Fibroblast of villous mesenchyme (primary cell): ENCODE measurements around the gene ZNF512. TPM values are rescaled to one million over a fixed set of nuclear protein-coding genes. Genes with fewer than 3 reads are reported as not detected.
"Not testable (repeated sequence)": the region's sequence is repeated elsewhere in the genome, so short reads cannot be mapped to it uniquely, and the experiment has no call there.

Source experiments
- DNase-seq: peaks from one replicate; pipeline ENCODE4 v3.0.0-alpha.2; 2010; ENCODE audit warnings: low read depth
- H3K4me3 ChIP-seq: 2 replicates; pipeline ENCODE4 v1.5.1; 2011; ENCODE audit warnings: low read depth, mild to moderate bottlenecking, low read length
- CTCF ChIP-seq: IDR thresholded peaks from 2 replicates; pipeline ENCODE4 v1.5.1; 2012; ENCODE audit warnings: low read depth, mild to moderate bottlenecking, low read length; ENCODE audit not compliant: insufficient read depth
- total RNA-seq: library from RNA; depleted of rRNA; stranded (reverse); fragments of >200 nt; gene quantifications from 2 replicates; pipeline ENCODE4 v1.2.3, GENCODE V29; 2012

The ZNF512 gene
- total RNA-seq, 1 donor: 33.2 TPM

DNA sequence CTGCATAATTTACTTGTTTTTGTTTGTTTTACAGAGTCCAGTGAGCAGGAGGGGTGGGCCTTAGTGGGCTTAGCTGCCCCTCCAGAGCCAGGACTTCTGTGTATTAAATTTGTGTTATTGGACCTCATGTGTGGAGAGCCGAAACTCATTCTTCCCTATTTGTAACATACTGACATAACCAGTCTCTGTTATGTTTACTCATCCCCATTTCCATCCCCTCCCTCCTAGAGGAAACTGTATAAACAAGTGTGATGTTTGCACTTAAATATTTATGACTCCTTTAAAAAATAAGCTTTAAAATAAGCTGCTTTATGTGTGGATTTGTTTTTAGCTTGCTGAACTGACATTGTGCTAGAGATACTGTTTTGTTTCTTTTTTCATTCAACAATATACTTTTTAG lies 13.8 kb downstream of the ZNF512 start:
- H3K4me3 ChIP-seq: no peak overlapping the region
- TF ChIP-seq CTCF: no peak
- peak; percentile 51 for DNase-seq

DNA sequence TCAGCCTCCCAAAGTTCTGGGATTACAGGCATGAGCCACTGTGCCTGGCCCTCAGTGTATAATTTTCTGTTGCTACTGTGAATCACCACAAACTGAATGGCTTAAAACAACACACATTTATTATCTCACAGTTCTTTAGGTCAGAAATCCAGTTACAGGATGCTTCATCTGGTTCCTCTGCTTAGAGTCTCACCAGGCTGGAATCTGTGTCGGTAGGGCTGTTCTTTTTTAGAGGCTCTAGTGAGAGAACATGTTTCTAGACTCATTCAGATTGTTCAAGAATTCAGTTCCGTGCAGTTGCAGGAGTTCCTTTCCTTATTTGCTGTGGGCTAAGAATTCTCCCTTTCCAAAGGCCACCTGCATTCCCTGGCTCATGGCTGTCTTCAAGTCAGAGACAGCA lies 23.8 kb downstream of the ZNF512 start:
- no peak for DNase-seq
- H3K4me3 ChIP-seq: no peak overlapping the region
- no peak for TF ChIP-seq CTCF

DNA sequence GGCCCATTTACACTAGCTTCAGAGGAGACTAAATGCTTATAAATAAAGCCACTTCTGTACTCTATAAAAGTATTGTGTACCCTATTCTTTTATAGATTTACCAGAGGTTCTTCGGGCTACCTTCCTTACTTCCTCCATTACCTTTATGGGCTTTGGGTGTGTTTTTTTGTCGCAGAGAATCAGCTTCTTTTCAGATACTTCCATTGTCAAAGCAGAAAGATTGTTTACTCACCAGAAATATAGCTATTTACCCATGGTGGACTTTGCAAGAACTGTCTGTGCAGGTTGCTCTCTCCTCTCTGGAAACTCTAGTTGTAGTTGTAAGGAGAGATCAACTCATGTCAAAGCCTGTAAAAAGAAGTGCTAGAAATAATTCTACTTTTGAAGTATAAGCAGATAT lies 31.1 kb downstream of the ZNF512 start:
- no peak for DNase-seq
- H3K4me3 ChIP-seq: no peak overlapping the region
- TF ChIP-seq CTCF: no peak

DNA sequence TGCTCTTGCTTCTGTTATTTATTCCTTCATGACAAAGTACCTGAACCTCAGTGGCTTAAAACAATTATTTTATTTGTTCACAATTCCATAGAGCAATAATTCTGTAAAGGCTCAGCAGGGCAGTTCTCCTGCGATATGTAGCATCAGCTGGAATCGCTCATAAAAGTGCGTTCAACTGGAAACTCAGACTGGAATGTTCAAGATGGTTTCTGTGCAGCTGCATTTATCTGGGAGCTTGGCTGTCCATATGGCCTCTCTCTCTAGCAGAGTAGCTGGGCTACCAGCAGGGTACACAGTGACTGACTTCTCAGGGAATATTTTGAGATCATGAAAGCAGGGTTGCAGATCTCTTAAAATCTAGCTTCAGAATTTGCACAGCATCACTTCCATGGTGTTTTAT lies 32.5 kb downstream of the ZNF512 start:
- DNase-seq: no peak
- H3K4me3 ChIP-seq: no peak overlapping the region
- no peak for TF ChIP-seq CTCF

GRCh38 chr2:27621524-27621923 lies 38.7 kb downstream of the ZNF512 start:
- TF ChIP-seq CTCF: no peak
- no peak for DNase-seq
- H3K4me3 ChIP-seq: no peak overlapping the region

DNA sequence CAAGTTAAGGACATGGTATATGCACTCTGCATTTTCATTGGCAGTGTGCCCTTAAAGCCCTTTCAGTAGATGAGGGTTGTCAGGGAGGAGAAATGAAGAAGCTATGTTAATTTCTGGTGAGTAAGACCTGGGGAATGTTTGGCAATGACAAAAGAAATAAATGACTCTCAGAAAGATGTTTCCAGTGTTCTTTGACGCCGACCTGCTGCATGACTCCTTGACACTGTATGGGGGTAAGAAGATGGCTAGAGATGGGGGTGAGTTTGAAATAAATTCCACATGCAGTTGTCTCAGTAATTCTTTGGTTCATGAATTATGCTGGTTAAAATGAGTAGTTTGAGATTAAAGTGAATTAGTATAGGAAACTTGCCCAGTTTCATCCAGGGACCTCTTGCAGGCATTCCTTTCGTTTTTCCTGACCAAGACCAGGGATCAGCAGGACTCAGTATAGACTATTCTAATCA lies 40.1 kb downstream of the ZNF512 start:
- peak; percentile 18 for DNase-seq
- no peak for TF ChIP-seq CTCF
- H3K4me3 ChIP-seq: no peak overlapping the region

GRCh38 chr2:27624943-27625342 lies 42.1 kb downstream of the ZNF512 start:
- TF ChIP-seq CTCF: no peak
- H3K4me3 ChIP-seq: no peak overlapping the region
- DNase-seq: no peak

DNA sequence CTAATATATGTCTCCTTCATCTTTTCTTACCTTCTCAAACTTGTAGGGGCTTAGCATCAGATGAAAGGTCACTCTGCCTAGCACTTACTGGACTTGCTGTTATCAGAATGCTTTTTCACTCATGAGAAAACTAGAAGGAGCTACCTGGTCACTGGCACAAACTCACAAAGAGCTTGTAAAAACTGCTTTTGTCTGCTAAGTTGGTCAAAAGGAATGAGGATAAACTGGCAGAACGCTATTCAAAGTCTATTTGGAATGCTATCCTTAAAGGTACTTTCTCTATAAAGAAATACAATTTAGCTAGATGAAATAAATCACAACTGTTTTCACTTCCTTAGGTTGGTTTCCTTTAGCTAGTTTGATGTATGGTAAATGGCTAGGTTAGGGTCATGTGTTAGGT lies 43.5 kb downstream of the ZNF512 start:
- not testable (repeated sequence) for H3K4me3 ChIP-seq

DNA sequence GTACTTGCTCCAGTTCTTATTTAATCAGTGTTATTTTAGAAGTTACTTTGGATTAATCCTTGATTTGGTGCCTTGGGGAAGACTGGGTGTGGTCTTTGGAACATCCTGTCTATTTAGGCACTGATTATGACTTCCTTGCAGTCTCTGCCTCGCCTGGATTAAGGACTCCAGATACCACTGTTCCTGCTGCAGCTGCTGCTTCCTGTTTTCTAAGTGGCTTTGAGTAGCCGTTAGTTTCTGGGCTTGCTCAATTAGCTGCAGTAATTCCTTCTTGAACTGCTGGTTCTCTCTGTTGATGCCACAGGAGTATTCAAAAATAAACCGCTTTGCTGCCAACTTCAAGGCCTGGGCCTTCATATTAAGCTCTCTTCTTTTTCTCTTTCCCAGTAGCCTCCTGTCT lies 44.1 kb downstream of the ZNF512 start:
- H3K4me3 ChIP-seq: not testable (repeated sequence)
- peak; percentile 75 for DNase-seq

More for the DNA sequence above, 43.5 kb downstream of the ZNF512 start:
- not testable (repeated sequence) for DNase-seq
